WERI-Rb-1 (cell line): ENCODE measurements around the gene DTNBP1.

ENCODE experiments used
- DNase-seq: peaks from one replicate; pipeline ENCODE4 v3.0.0-alpha.2; 2020
- H3K27ac ChIP-seq: fragments of 250-450 bp; sonication (Bioruptor Pico); 2 replicates; pipeline ENCODE4 v1.5.1; 2020; ENCODE audit warnings: mild to moderate bottlenecking, moderate library complexity
- H3K27me3 ChIP-seq: fragments of 250-450 bp; sonication (Bioruptor Pico); 2 replicates; pipeline ENCODE4 v1.5.1; 2021; ENCODE audit warnings: mild to moderate bottlenecking, low read depth, moderate library complexity; ENCODE audit not compliant: insufficient read depth, severe bottlenecking
- H3K36me3 ChIP-seq: fragments of 250-450 bp; sonication (Bioruptor Pico); 2 replicates; pipeline ENCODE4 v1.5.1; 2020; ENCODE audit warnings: mild to moderate bottlenecking, moderate library complexity
- H3K4me3 ChIP-seq: 2 replicates; pipeline ENCODE4 v1.5.1; 2011; ENCODE audit warnings: low read depth, mild to moderate bottlenecking, control low read depth, low read length
- H3K9me3 ChIP-seq: fragments of 250-450 bp; sonication (Bioruptor Pico); 2 replicates; pipeline ENCODE4 v1.5.1; 2021; ENCODE audit warnings: mild to moderate bottlenecking, moderate library complexity; ENCODE audit not compliant: severe bottlenecking
- CTCF ChIP-seq: IDR thresholded peaks from 2 replicates; pipeline ENCODE4 v1.5.1; 2011; ENCODE audit warnings: low read depth, mild to moderate bottlenecking, control low read depth, inconsistent platforms, low read length

Gene DTNBP1

GRCh38 chr6:15531973-15532372 lies 130.9 kb downstream of the DTNBP1 start:
- no peak overlapping the region for H3K27ac ChIP-seq
- H3K36me3 ChIP-seq, result peaks cover 43% of the 10 kb centered on the region
- no peaks in the 10 kb centered on the region for H3K9me3 ChIP-seq
- DNase-seq, result no peak
- no peak for TF ChIP-seq CTCF
- H3K4me3 ChIP-seq, result no peak overlapping the region
- no peaks in the 10 kb centered on the region for H3K27me3 ChIP-seq

GRCh38 chr6:15530411-15530810 lies 132.4 kb downstream of the DTNBP1 start:
- no peak for DNase-seq
- H3K4me3 ChIP-seq, result no peak overlapping the region
- no peaks in the 10 kb centered on the region for H3K9me3 ChIP-seq
- H3K36me3 ChIP-seq, result peaks cover 55% of the 10 kb centered on the region
- H3K27ac ChIP-seq, result no peak overlapping the region
- TF ChIP-seq CTCF, result no peak
- H3K27me3 ChIP-seq, result no peaks in the 10 kb centered on the region

- no peak overlapping the region for H3K27ac ChIP-seq
- DNase-seq, result peak; percentile 1
- H3K36me3 ChIP-seq, result peaks cover 61% of the 10 kb centered on the region
- H3K9me3 ChIP-seq, result no peaks in the 10 kb centered on the region
- no peak for TF ChIP-seq CTCF
- no peak overlapping the region for H3K4me3 ChIP-seq
- H3K27me3 ChIP-seq, result no peaks in the 10 kb centered on the region
Observed at GRCh38 chr6:15528870-15529269, 134.0 kb downstream of the DTNBP1 start.

- H3K4me3 ChIP-seq, result no peak overlapping the region
- no peak for TF ChIP-seq CTCF
- peaks cover 70% of the 10 kb centered on the region for H3K36me3 ChIP-seq
- DNase-seq, result peak; percentile 2
- no peaks in the 10 kb centered on the region for H3K27me3 ChIP-seq
- no peaks in the 10 kb centered on the region for H3K9me3 ChIP-seq
- no peak overlapping the region for H3K27ac ChIP-seq
Observed at GRCh38 chr6:15527838-15528617, 134.8 kb downstream of the DTNBP1 start.

GRCh38 chr6:15526212-15526701 lies 136.6 kb downstream of the DTNBP1 start:
- no peak overlapping the region for H3K4me3 ChIP-seq
- H3K27ac ChIP-seq, result no peak overlapping the region
- H3K9me3 ChIP-seq, result no peaks in the 10 kb centered on the region
- peak; percentile 4 for DNase-seq
- no peak for TF ChIP-seq CTCF
- H3K27me3 ChIP-seq, result no peaks in the 10 kb centered on the region
- peaks cover 76% of the 10 kb centered on the region for H3K36me3 ChIP-seq
